Vagina (tissue), 2 donors: Measurements from ENCODE around the gene SCAF1. TPM values are rescaled to one million over a fixed set of nuclear protein-coding genes. Genes with fewer than 3 reads are reported as not detected.

Source experiments
- DNase-seq, 2 donors: peaks; one replicate each; pipeline ENCODE4 v3.0.0-alpha.2; 2017; ENCODE audit errors: extremely low spot score in 2 of 2
- H3K27ac ChIP-seq: fragments of 200-600 bp; sonication (generic); one replicate; pipeline ENCODE4 v1.5.1; 2019
- H3K27me3 ChIP-seq: fragments of 200-600 bp; sonication (generic); one replicate; pipeline ENCODE4 v1.5.1; 2019
- H3K36me3 ChIP-seq, 2 donors: fragments of 200-600 bp; sonication (generic); one replicate each; pipeline ENCODE4 v1.5.1; 2017 to 2019
- H3K4me1 ChIP-seq: fragments of 200-600 bp; sonication (generic); one replicate; pipeline ENCODE4 v1.5.1; 2019
- H3K4me3 ChIP-seq, 2 donors: fragments of 200-600 bp; sonication (generic); 1 replicate in 1 of 2; 2 replicates in 1 of 2; pipeline ENCODE4 v1.5.1; 2016 to 2019
- H3K9me3 ChIP-seq: fragments of 200-600 bp; sonication (generic); one replicate; pipeline ENCODE4 v1.5.1; 2019
- POLR2A ChIP-seq, 2 donors: fragments of 450-650 bp; IDR thresholded peaks; one replicate each; pipeline ENCODE4 v1.6.1; 2017; ENCODE audit warnings: antibody characterized with exemption in 2 of 2, mild to moderate bottlenecking in 2 of 2, moderate library complexity in 2 of 2
- POLR2AphosphoS5 ChIP-seq, 2 donors: sonication (generic); formaldehyde crosslinking; IDR thresholded peaks; one replicate each; pipeline ENCODE4 v1.9.0; 2017; ENCODE audit warnings: antibody characterized with exemption in 2 of 2, mild to moderate bottlenecking in 2 of 2, low read depth in 1 of 2; ENCODE audit not compliant: insufficient read depth in 1 of 2
- intact Hi-C: fragments of 100-400 bp; cut with DNase I; formaldehyde crosslinking; loops from one replicate; pipeline ENCODE4 v1.15.1; 2023
- total RNA-seq: library from RNA; depleted of rRNA; stranded (reverse); fragments of >200 nt; gene quantifications from one replicate; pipeline ENCODE4 v1.2.3, GENCODE V29; 2016
- TF ChIP-seq, protein P1 (sequence below), 3 experiments: fragments of 450-650 bp in 2 of 3; fragments of 200-600 bp in 1 of 3; sonication (generic) in 1 of 3; IDR thresholded peaks; one replicate each; pipeline ENCODE4 v1.5.1; 2017 to 2019; ENCODE audit warnings: antibody characterized with exemption in 3 of 3, mild to moderate bottlenecking in 2 of 3, moderate library complexity in 2 of 3

SCAF1 gene
- total RNA-seq, 1 donor from 2014 or later: 20.4 TPM

DNA sequence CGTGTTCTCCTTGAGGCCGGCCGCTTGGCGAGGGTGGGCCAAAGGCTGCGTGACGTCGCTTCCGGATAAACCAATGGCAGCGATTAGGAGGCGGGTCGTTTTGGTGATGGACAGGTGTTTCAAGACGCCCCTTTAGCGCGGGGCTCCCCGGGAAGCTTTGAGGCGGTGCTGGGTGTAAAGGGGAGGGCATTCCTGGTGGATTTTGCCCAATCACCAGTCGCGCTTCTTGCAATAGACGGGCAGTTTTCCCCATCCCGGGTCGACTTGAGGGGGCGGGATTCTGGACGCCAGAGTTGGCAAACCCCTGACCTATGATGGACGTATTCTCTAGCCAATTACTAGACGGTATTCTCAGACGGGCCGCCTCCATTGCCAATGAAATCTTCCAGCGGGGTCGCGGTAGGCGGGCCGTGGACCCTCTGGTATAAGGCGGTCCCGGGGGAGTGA is 34.8 kb downstream of the SCAF1 start:
- peaks cover 59% of the 10 kb centered on the region for H3K4me1 ChIP-seq
- intact Hi-C loops: no loop called here

DNA sequence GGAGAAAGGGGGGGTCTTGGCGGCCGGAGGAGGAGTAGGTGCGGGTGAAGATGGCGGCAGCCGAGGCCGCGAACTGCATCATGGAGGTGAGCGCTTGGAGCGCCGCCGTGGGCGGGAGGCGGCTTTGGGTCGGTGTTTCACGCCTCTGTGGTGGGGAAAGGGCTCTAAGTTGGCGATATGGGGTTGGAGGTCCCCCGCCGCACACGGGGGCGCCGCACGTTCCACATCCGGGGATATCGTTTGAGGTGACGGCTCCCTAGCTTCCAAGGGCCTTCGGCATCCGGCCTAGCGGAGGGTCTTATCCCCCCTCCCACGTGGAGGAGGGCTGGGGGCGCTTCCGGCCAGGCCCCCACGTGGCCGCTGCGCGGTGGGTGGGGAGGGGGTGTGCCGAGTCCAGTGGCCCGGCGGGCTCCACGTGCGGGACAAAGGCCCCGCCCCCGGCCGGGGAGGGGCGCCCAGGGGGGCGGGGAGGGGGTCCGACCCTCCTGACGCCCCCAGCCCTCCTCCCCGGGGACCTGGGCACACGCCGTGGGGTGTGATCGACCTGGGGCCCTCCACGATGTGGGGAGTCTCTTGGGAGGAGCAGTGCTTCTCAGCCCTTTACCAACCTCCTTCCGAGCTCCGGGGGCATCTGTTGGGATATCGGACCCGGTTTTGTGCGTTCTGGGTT is 35.4 kb downstream of the SCAF1 start, which contains the start of gene PRMT1:
Gene PRMT1 (plus strand): TSS at position 41 of the 670 bp plus-strand sequence. CDS start 10 bp downstream, at position 51.
- peak within 1 kb of the TSS; percentile 95 for H3K27ac ChIP-seq
- TF ChIP-seq POLR2AphosphoS5 (IDR thresholded peaks at IDR 0.05; ENCODE audit: insufficient read depth in 1 of 2, low read depth in 1 of 2) (peak in 1 of 2 donors; percentile 96), POLR2A (IDR thresholded peaks at IDR 0.05) (peak in 1 of 2 donors; percentile 86)
- TF ChIP-seq, protein P1, sequence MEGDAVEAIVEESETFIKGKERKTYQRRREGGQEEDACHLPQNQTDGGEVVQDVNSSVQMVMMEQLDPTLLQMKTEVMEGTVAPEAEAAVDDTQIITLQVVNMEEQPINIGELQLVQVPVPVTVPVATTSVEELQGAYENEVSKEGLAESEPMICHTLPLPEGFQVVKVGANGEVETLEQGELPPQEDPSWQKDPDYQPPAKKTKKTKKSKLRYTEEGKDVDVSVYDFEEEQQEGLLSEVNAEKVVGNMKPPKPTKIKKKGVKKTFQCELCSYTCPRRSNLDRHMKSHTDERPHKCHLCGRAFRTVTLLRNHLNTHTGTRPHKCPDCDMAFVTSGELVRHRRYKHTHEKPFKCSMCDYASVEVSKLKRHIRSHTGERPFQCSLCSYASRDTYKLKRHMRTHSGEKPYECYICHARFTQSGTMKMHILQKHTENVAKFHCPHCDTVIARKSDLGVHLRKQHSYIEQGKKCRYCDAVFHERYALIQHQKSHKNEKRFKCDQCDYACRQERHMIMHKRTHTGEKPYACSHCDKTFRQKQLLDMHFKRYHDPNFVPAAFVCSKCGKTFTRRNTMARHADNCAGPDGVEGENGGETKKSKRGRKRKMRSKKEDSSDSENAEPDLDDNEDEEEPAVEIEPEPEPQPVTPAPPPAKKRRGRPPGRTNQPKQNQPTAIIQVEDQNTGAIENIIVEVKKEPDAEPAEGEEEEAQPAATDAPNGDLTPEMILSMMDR (IDR thresholded peaks at IDR 0.05): no peak
- no peaks in the 10 kb centered on the region for H3K27me3 ChIP-seq
- H3K36me3 ChIP-seq: peaks cover 0 to 14% of the 10 kb centered on the region in 2 donors
- H3K4me3 ChIP-seq: peak within 1 kb of the TSS; percentile 80 to 89
- no peaks in the 10 kb centered on the region for H3K9me3 ChIP-seq
- intact Hi-C loops: no loop called here
- DNase-seq: no peak
- H3K4me1 ChIP-seq: peaks cover 54% of the 10 kb centered on the region

More for the DNA sequence above, 34.8 kb downstream of the SCAF1 start:
- TF ChIP-seq POLR2A (IDR thresholded peaks at IDR 0.05) (no peak), POLR2AphosphoS5 (IDR thresholded peaks at IDR 0.05; ENCODE audit: insufficient read depth in 1 of 2, low read depth in 1 of 2) (peak in 1 of 2 donors; percentile 79)
- TF ChIP-seq, protein P1 (IDR thresholded peaks at IDR 0.05): no peak
- H3K27me3 ChIP-seq: no peaks in the 10 kb centered on the region
- no peaks in the 10 kb centered on the region for H3K9me3 ChIP-seq
- peak overlapping the region; percentile 80 to 89 for H3K4me3 ChIP-seq
- H3K36me3 ChIP-seq: peaks cover 0 to 9% of the 10 kb centered on the region in 2 donors
- DNase-seq: peak; percentile 100
- H3K27ac ChIP-seq: peak overlapping the region; percentile 95

DNA sequence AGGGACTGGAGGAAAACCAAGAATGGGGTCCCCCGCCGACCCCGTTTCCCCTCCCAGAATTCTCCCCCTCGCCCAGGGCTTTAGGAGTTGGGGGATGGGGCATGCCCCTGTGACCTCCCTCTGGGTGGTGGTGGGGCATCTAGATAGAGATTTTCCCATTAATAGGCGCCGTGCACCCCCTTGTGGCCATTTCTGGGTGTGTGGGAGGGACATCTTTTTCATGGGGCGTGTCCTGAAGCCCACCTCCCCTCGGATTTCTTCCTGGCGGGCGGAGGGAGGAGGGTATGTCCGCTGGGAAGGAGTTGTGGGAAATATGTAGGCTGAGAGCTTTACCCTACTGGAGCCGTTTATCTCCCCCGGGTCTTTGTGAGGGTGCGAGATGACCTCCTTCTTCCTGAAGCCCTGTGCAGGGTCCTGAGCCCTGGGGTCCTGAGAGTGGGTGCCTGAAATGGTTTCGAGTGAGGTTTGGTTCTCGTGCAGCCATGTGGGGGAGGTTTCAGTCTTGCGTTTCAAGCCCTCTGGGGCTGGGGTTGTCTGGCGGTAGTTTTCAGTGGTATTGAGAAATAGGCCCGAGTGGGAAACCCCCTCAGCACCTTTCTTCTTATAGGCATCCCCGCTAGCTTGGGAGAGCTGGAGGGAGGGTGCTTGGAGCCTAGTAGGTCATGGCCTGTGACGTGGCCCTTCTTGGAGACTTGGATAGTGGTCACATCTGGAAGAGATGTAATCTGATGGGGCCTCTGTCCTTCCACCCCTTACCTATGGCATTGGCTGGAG is 36.1 kb downstream of the SCAF1 start:
- H3K36me3 ChIP-seq: peaks cover 0 to 22% of the 10 kb centered on the region in 2 donors
- intact Hi-C loops: no loop called here
- DNase-seq: no peak
- H3K27ac ChIP-seq: peak overlapping the region; percentile 95
- TF ChIP-seq POLR2AphosphoS5 (IDR thresholded peaks at IDR 0.05; ENCODE audit: insufficient read depth in 1 of 2, low read depth in 1 of 2): no peak
- TF ChIP-seq, protein P1 (IDR thresholded peaks at IDR 0.05): peak; percentile 34 to 60 (median 38)
- TF ChIP-seq POLR2A (IDR thresholded peaks at IDR 0.05): no peak
- H3K9me3 ChIP-seq: no peaks in the 10 kb centered on the region
- peaks cover 52% of the 10 kb centered on the region for H3K4me1 ChIP-seq
- no peaks in the 10 kb centered on the region for H3K27me3 ChIP-seq
- peak overlapping the region; percentile 80 to 89 for H3K4me3 ChIP-seq

DNA sequence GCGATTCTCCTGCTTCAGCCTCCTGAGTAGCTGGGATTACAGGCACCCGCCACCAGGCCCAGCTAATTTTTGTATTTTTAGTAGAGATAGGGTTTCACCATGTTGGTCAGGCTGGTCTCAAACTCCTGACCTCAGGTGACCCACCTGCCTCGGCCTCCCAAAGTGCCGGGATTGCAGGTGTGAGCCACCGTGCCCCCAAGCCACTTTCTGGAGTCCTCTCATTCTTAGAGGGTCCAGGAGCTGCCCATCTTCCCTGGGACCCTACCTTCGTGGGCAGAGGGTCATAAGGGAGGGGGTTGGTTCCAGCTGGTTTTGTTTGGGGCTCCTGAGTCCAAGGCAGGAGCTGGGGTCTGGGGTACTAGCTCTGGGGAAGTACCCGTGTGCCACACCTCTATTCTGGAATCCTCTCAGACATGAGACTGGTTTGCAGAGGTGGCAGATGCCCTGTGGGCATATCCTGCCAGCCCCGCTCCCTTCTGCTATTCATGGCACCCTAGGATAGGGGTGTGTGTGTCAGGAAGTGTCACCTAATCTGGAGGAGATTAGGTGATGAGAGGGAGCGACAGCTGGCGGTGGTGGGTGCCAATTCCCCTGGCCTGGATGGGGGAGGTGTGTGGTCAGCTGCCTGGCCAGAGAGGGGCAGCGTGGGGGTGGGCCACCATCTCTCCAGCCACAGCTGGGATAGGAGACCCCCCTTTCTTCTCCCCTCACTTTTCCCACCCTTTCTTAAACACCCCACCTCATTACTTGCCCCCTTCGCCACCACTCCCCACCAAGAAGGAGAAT is 37.2 kb downstream of the SCAF1 start:
- no peak overlapping the region for H3K4me3 ChIP-seq
- no peak for TF ChIP-seq POLR2A (IDR thresholded peaks at IDR 0.05)
- no peak for TF ChIP-seq POLR2AphosphoS5 (IDR thresholded peaks at IDR 0.05; ENCODE audit: insufficient read depth in 1 of 2, low read depth in 1 of 2)
- TF ChIP-seq, protein P1 (IDR thresholded peaks at IDR 0.05): no peak
- peaks cover 52% of the 10 kb centered on the region for H3K4me1 ChIP-seq
- DNase-seq: no peak
- no peaks in the 10 kb centered on the region for H3K9me3 ChIP-seq
- no peaks in the 10 kb centered on the region for H3K27me3 ChIP-seq
- H3K36me3 ChIP-seq: peaks cover 0 to 32% of the 10 kb centered on the region in 2 donors
- intact Hi-C loops: no loop called here
- peak overlapping the region; percentile 95 for H3K27ac ChIP-seq
